Thoracic aorta (tissue), 2 donors: Measurements from ENCODE around the gene KCTD1. TPM values are rescaled to one million over a fixed set of nuclear protein-coding genes. Genes with fewer than 3 reads are reported as not detected.

Experiments
- ATAC-seq: fragments of 150-250 bp; one replicate; pipeline ENCODE4 v1.8.0; 2017; ENCODE audit warnings: low read depth; ENCODE audit not compliant: insufficient number of reproducible peaks, low FRiP score
- DNase-seq: peaks from one replicate; pipeline ENCODE4 v3.0.0-alpha.2; 2020; ENCODE audit warnings: low spot score
- H3K27ac ChIP-seq, 2 donors: fragments of 200-600 bp; sonication (generic); 1 replicate in 1 of 2; 2 replicates in 1 of 2; pipeline ENCODE4 v1.5.1; 2016; ENCODE audit warnings: mild to moderate bottlenecking in 2 of 2, moderate library complexity in 2 of 2
- H3K27me3 ChIP-seq: fragments of 200-600 bp; sonication (generic); replicated peaks from 2 replicates; pipeline ENCODE4 v1.6.0; 2016; ENCODE audit warnings: mild to moderate bottlenecking; ENCODE audit not compliant: insufficient read depth
- H3K36me3 ChIP-seq: fragments of 200-600 bp; sonication (generic); one replicate; pipeline ENCODE4 v1.5.1; 2016
- H3K4me1 ChIP-seq, 2 donors: fragments of 200-600 bp; sonication (generic); 1 replicate in 1 of 2; 2 replicates in 1 of 2; pipeline versions ENCODE4 v1.5.1 to v1.6.0; 2016; ENCODE audit warnings: low read depth in 2 of 2, mild to moderate bottlenecking in 1 of 2; ENCODE audit not compliant: control insufficient read depth in 1 of 2
- H3K4me3 ChIP-seq: fragments of 200-600 bp; sonication (generic); 2 replicates; pipeline ENCODE4 v1.5.1; 2016; ENCODE audit warnings: mild to moderate bottlenecking
- H3K9me3 ChIP-seq: fragments of 200-600 bp; sonication (generic); 2 replicates; pipeline ENCODE4 v1.5.1; 2016
- total RNA-seq, 2 donors: library from RNA; depleted of rRNA; stranded (reverse); fragments of >200 nt; gene quantifications; one replicate each; pipeline versions ENCODE4 v1.1.0 to v1.2.3, GENCODE V29; 2016
- TF ChIP-seq, protein P1 (sequence below): fragments of 200-600 bp; sonication (generic); IDR thresholded peaks from one replicate; pipeline ENCODE4 v1.5.1; 2019; ENCODE audit warnings: antibody characterized with exemption

KCTD1 gene
- total RNA-seq, 2 donors from 2014 or later: 13.4 to 14.7 TPM

DNA sequence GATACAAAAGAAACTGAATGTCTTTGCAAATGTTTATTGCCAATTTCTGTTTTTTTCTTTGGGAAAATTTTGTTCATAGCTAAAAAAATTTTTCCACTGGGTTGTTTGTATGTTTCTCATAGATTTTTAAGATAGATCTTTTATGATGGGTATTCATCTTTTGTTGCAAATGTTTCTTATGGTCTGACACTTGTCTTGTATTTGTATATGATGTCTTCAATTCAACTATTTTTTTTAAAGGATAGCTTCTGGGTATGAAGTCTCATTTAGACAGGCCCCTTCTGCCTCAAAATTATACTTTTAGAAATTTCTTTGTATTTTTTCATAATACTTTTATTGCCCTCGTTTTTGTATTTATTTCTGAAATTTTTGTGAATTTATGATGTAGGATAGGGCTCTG lies 73.8 kb downstream of the KCTD1 start:
- H3K4me3 ChIP-seq: no peak overlapping the region
- H3K27ac ChIP-seq: no peak overlapping the region
- no peaks in the 10 kb centered on the region for H3K27me3 ChIP-seq
- H3K36me3 ChIP-seq: no peaks in the 10 kb centered on the region
- ATAC-seq (no peak), DNase-seq (no peak)
- H3K4me1 ChIP-seq: no peaks in the 10 kb centered on the region
- H3K9me3 ChIP-seq: no peaks in the 10 kb centered on the region
- TF ChIP-seq, protein P1, sequence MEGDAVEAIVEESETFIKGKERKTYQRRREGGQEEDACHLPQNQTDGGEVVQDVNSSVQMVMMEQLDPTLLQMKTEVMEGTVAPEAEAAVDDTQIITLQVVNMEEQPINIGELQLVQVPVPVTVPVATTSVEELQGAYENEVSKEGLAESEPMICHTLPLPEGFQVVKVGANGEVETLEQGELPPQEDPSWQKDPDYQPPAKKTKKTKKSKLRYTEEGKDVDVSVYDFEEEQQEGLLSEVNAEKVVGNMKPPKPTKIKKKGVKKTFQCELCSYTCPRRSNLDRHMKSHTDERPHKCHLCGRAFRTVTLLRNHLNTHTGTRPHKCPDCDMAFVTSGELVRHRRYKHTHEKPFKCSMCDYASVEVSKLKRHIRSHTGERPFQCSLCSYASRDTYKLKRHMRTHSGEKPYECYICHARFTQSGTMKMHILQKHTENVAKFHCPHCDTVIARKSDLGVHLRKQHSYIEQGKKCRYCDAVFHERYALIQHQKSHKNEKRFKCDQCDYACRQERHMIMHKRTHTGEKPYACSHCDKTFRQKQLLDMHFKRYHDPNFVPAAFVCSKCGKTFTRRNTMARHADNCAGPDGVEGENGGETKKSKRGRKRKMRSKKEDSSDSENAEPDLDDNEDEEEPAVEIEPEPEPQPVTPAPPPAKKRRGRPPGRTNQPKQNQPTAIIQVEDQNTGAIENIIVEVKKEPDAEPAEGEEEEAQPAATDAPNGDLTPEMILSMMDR: no peak

DNA sequence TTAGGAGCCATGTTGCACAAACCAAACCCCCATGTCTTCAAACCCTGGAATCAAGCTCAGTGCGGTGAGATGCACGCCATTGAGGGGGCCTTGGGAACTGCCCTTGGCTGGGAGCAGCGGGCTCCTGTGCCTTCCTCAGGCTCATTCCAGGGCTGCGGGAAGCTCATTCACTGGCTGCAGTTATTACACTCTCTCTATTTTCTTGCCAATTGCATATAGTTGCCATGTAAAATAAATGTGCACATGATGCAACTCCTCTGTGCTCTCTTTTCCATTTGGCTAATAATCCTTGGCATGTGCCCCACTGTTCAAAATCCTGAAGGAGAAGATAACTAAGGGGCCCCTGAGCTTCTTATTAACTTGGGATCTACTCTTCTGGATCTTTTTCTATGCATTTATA lies 74.7 kb downstream of the KCTD1 start:
- Histone ChIP-seq H3K4me1 (no peaks in the 10 kb centered on the region), H3K27ac (no peak overlapping the region), H3K36me3 (no peaks in the 10 kb centered on the region), H3K27me3 (no peaks in the 10 kb centered on the region), H3K9me3 (no peaks in the 10 kb centered on the region), H3K4me3 (no peak overlapping the region)
- DNase-seq (no peak), ATAC-seq (no peak)
- TF ChIP-seq, protein P1: no peak

DNA sequence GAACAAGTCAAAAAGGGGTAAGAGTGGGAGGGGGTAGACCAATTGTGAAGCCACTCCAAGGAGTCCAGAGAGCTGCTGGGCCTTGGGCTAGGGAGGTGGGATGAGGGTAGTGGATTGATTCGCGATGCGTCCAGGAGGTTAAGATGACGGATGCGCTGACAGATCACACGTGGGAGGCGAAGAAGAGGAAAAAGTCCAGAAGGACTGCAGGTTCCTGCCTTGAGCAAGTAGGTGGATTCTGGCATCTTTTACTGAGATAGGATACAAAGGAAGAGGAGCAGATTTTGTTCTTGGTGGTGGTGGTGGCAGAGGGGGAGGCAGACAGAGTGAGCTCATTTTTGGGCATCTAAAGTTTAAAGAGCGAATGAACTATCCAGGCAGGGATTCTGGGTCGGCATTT lies 76.5 kb downstream of the KCTD1 start:
- no peak overlapping the region for H3K27ac ChIP-seq
- H3K27me3 ChIP-seq: no peaks in the 10 kb centered on the region
- H3K9me3 ChIP-seq: no peaks in the 10 kb centered on the region
- H3K4me3 ChIP-seq: no peak overlapping the region
- TF ChIP-seq, protein P1: no peak
- no peaks in the 10 kb centered on the region for H3K36me3 ChIP-seq
- H3K4me1 ChIP-seq: no peaks in the 10 kb centered on the region
- DNase-seq (no peak), ATAC-seq (no peak)

DNA sequence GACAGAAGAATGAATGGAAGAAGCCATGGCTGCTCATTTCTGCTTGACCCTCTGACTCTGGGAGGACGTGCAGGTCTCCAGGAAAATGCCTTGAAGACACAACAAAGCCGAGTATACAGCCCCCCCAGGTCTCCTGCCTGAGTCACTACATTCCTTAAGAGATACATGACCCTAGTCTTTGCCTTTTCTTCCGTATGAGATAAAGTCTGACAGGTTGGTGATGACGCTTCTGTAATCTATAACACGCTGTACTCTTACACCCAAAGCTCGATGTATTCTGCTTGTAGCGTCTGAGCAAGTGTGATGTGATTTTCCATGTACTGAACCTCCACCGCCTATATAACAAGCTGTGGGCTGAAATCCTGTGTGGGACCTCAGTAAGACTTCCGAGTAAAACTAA lies 77.3 kb downstream of the KCTD1 start:
- TF ChIP-seq, protein P1: no peak
- no peaks in the 10 kb centered on the region for H3K36me3 ChIP-seq
- H3K4me1 ChIP-seq: no peaks in the 10 kb centered on the region
- no peak for ATAC-seq
- DNase-seq: no peak
- H3K4me3 ChIP-seq: no peak overlapping the region
- H3K27me3 ChIP-seq: no peaks in the 10 kb centered on the region
- no peak overlapping the region for H3K27ac ChIP-seq
- no peaks in the 10 kb centered on the region for H3K9me3 ChIP-seq

DNA sequence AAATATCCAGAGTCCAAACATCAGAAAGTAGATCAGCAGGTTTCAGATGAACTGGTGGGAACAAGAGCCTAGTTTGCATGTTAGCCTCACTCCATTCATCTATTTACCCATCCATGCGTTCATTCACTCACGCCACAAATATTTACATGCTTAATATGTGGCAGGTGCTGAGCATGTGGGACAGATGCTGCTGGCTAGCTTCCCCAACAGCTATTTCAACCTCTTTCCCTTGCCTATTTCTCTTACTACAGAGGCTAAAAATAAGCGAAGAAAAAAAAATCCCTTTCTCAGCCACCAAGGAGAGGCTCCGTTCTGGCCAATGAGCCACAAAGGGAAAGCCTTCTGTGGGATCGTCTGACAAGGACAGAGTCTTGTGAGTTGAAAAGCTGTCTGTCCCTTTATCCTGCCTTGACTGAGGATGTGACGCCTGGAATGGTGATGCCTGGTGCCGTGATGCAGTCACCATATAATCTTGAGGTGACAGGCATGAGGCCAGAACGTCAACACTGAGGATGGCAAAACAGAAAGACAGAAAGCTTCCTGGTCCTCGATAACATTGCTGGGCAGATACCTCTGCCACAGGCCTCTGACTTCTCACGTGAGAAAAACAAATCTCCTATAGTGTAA lies 78.2 kb downstream of the KCTD1 start:
- Histone ChIP-seq H3K27me3 (no peaks in the 10 kb centered on the region), H3K36me3 (no peaks in the 10 kb centered on the region), H3K4me1 (no peaks in the 10 kb centered on the region), H3K9me3 (no peaks in the 10 kb centered on the region), H3K27ac (no peak overlapping the region), H3K4me3 (no peak overlapping the region)
- no peak for DNase-seq
- ATAC-seq: no peak
- TF ChIP-seq, protein P1: no peak
